GM10266 (cell line): ENCODE results near the gene USP49.

Experiments
- DNase-seq: peaks from one replicate; pipeline ENCODE4 v3.0.0; 2012; ENCODE audit errors: extremely low spot score
- CTCF ChIP-seq: IDR thresholded peaks from 2 replicates; pipeline ENCODE4 v1.5.1; 2012; ENCODE audit warnings: mild to moderate bottlenecking, low read depth; ENCODE audit not compliant: control insufficient read depth, insufficient read depth; ENCODE audit errors: missing control alignments

USP49 gene

GRCh38 chr6:41939848-41940758 is 44.9 kb upstream of the USP49 start:
- no peak for DNase-seq
- no peak for TF ChIP-seq CTCF

GRCh38 chr6:41939176-41939847 is 44.1 kb upstream of the USP49 start:
- DNase-seq = no peak

DNA sequence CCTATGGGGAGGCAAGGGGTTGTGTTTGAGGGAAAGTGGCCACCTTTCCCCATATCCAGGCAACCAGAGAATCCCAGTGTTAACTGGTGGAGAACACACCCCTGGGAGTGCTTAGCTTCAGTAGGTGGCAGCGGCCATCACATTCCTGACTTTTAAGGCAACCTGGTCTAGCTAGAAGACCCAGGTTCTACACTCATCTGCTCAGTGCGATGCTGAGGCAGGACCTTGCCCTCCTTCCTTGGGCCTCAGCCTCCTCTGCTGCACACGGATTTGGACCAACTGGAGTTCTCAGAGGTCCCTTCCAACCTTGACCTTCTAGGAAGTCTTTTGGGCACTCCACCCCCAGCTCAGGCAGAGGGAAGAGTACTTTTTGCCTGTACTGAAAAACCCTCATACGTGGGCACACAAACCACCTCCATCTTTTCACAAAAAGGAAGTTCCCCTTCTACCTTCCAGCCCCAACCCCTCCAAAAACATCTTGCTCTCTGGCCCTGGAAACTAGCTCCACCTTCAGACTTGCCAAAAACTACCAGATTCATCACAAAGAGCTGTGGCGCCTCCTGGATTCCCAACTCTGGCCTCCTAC is 43.5 kb upstream of the USP49 start:
- no peak for TF ChIP-seq CTCF
- DNase-seq = no peak

More at GRCh38 chr6:41939176-41939847, 44.1 kb upstream of the USP49 start:
- TF ChIP-seq CTCF = no peak

- TF ChIP-seq CTCF = no peak
- no peak for DNase-seq
These were observed 42.8 kb upstream of the USP49 start for GRCh38 chr6:41937861-41938574.

DNA sequence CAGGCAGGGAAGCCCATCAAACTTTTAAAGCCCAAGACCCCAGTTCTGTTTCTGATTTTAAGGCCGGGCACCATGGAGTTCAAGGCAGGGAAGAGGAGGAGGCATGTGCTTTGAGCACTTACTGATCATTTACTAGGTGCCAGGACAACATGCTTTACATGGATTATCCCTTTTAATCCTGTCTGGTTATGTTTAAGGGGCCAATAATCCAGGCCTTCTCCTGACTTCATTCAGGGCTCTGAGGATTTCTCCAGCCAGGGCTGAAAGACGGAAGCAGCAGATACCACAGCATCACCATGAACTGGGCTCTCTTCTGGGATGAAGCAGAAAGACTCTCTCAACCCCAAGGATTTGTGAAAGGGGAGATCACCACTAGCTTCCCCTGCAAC is 42.3 kb upstream of the USP49 start:
- TF ChIP-seq CTCF = no peak
- DNase-seq = no peak

DNA sequence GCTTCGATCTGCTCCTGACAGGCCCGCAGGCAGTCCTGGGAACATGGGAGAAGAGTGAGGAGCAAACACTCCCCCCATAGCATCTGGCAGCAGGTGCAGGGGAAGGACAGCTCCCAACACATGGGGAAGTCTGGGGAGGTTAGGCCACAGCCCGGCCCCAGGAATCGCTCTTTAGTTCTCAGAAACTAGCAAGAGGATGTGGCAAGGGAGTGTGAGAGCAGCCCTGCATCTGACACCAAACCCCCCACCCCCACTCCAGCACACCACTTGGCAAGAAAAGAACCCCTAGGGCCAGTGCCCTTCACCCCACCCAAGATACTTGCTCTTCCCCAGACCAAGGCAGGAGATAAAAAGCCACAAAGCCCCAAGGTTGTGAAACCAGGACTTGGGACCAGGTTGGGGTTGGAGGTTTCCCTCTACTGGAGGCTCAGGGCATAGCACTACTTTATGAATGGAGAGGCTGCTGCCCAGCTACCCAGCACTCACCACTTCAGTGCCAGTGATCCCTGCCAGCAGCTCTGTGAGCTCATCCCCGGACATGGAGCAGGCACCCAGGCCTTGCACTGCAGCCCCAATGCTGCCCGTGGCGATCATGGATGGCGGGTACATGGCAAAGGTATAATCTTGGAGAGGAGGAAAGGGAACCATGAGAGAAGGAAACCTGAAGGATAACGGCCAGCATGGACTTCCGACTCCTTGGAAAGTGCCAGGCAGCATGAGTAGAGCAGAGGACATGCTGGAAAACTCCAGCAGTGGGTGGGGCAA is 41.1 kb upstream of the USP49 start:
- DNase-seq = peak; percentile 70
- TF ChIP-seq CTCF = peak; percentile 83
